IMR-90 (cell line): ENCODE measurements around the gene TTC31. TPM values are rescaled to one million over a fixed set of nuclear protein-coding genes. Genes with fewer than 3 reads are reported as not detected.

Source experiments
- ATAC-seq: fragments of 200-7000 bp; cut with Tn5 transposase; 2 replicates; pipeline ENCODE4 v1.9.1; 2020; ENCODE audit warnings: low read depth, mild to moderate bottlenecking, moderate library complexity
- BruUV-seq: library from RNA; stranded (reverse); fragments of 400-500 nt; replicated peaks from 2 replicates; lab custom pipeline; 2021; lab: Mats Ljungman, UMichigan
- CTCF ChIA-PET: fragments of 300-600 bp; formaldehyde crosslinking; extraction: SDS; loops from one replicate; lab custom pipeline; 2021; ENCODE audit warnings: antibody characterized with exemption; lab: Yijun Ruan, JAX
- POLR2A ChIA-PET: fragments of 300-600 bp; sonication (Branson Sonifier 250); formaldehyde crosslinking; loops from one replicate; lab custom pipeline; 2022; ENCODE audit warnings: antibody characterized with exemption; ENCODE audit not compliant: unreplicated experiment; lab: Charles Lee
- DNase-seq: peaks from one replicate; pipeline ENCODE4 v3.0.0; 2013
- H2AFZ ChIP-seq: replicated peaks from 2 replicates; pipeline ENCODE3; 2013; ENCODE audit warnings: low read length, mild to moderate bottlenecking; ENCODE audit not compliant: poor library complexity
- H2AK5ac ChIP-seq: 2 replicates; pipeline ENCODE4 v1.6.1; 2013; ENCODE audit warnings: low read depth, low read length, inconsistent platforms
- H2AK9ac ChIP-seq: replicated peaks from 2 replicates; pipeline ENCODE3; 2013; ENCODE audit warnings: mild to moderate bottlenecking, low read depth, low read length, moderate library complexity; ENCODE audit not compliant: poor library complexity
- H2BK120ac ChIP-seq: 2 replicates; pipeline ENCODE4 v1.6.1; 2013; ENCODE audit warnings: low read depth, low read length, inconsistent platforms
- H2BK15ac ChIP-seq: 3 replicates; pipeline ENCODE4 v1.6.1; 2013; ENCODE audit warnings: low read depth, low read length, inconsistent platforms
- H2BK20ac ChIP-seq: 2 replicates; pipeline ENCODE4 v1.6.1; 2013; ENCODE audit warnings: low read depth, mild to moderate bottlenecking, inconsistent platforms, low read length, moderate library complexity
- H2BK5ac ChIP-seq: 2 replicates; pipeline ENCODE4 v1.6.1; 2013; ENCODE audit warnings: mild to moderate bottlenecking, low read depth, low read length, inconsistent platforms; ENCODE audit not compliant: poor library complexity, severe bottlenecking
- H3K14ac ChIP-seq: replicated peaks from 2 replicates; pipeline ENCODE4 v1.6.1; 2013; ENCODE audit warnings: low read depth, low read length, inconsistent platforms
- H3K18ac ChIP-seq: 2 replicates; pipeline ENCODE4 v1.6.1; 2013; ENCODE audit warnings: low read depth, low read length, control low read depth
- H3K23ac ChIP-seq: 2 replicates; pipeline ENCODE4 v1.6.1; 2013; ENCODE audit warnings: low read depth, low read length, inconsistent platforms
- H3K27ac ChIP-seq: 2 replicates; pipeline ENCODE4 v1.5.1; 2013; ENCODE audit warnings: mild to moderate bottlenecking, control low read depth, low read length; ENCODE audit not compliant: insufficient read depth
- H3K27me3 ChIP-seq: 2 replicates; pipeline ENCODE4 v1.6.1; 2013; ENCODE audit warnings: low read length; ENCODE audit not compliant: control insufficient read depth, insufficient read depth
- H3K36me3 ChIP-seq: 2 replicates; pipeline ENCODE4 v1.6.1; 2013; ENCODE audit warnings: low read length, mixed read lengths; ENCODE audit not compliant: control insufficient read depth, insufficient read depth
- H3K4ac ChIP-seq: 2 replicates; pipeline ENCODE4 v1.6.1; 2013; ENCODE audit warnings: low read depth, low read length, inconsistent platforms
- H3K4me1 ChIP-seq: 2 replicates; pipeline ENCODE4 v1.6.1; 2013; ENCODE audit warnings: low read length, mixed read lengths; ENCODE audit not compliant: control insufficient read depth, insufficient read depth
- H3K4me2 ChIP-seq: 2 replicates; pipeline ENCODE4 v1.6.1; 2013; ENCODE audit warnings: low read depth, mild to moderate bottlenecking, control low read depth, low read length, moderate library complexity
- H3K4me3 ChIP-seq: 2 replicates; pipeline ENCODE4 v1.5.1; 2013; ENCODE audit warnings: low read depth, mild to moderate bottlenecking, control low read depth, low read length, moderate library complexity; ENCODE audit not compliant: insufficient read depth
- H3K56ac ChIP-seq: 2 replicates; pipeline ENCODE4 v1.6.1; 2013; ENCODE audit warnings: low read length, inconsistent platforms; ENCODE audit not compliant: insufficient read depth; ENCODE audit errors: extremely low read depth
- H3K79me1 ChIP-seq, 2 experiments: 2 replicates each; pipeline ENCODE4 v1.6.1; 2013; ENCODE audit warnings: low read length in 2 of 2, inconsistent platforms in 1 of 2, low read depth in 1 of 2
- H3K9ac ChIP-seq: 2 replicates; pipeline ENCODE4 v1.6.1; 2013; ENCODE audit warnings: low read depth, low read length, control low read depth
- H3K9me1 ChIP-seq: 2 replicates; pipeline ENCODE4 v1.6.1; 2013; ENCODE audit warnings: low read length, inconsistent platforms; ENCODE audit not compliant: insufficient read depth
- H3K9me3 ChIP-seq: 2 replicates; pipeline ENCODE4 v1.6.1; 2013; ENCODE audit warnings: low read length; ENCODE audit not compliant: control insufficient read depth, insufficient read depth
- H4K20me1 ChIP-seq: 2 replicates; pipeline ENCODE4 v1.6.1; 2013; ENCODE audit warnings: low read length, inconsistent platforms; ENCODE audit not compliant: insufficient read depth
- H4K5ac ChIP-seq: 2 replicates; pipeline ENCODE4 v1.6.1; 2013; ENCODE audit warnings: mild to moderate bottlenecking, low read depth, low read length, control low read depth
- H4K8ac ChIP-seq, 2 experiments: 2 replicates each; pipeline ENCODE4 v1.6.1; 2013; ENCODE audit warnings: low read depth in 2 of 2, low read length in 2 of 2, control low read depth in 1 of 2, inconsistent platforms in 1 of 2
- H4K91ac ChIP-seq: 2 replicates; pipeline ENCODE4 v1.6.1; 2013; ENCODE audit warnings: low read depth, low read length, inconsistent platforms; ENCODE audit not compliant: insufficient read depth
- MXI1 ChIP-seq: IDR thresholded peaks from 2 replicates; pipeline ENCODE4 v1.6.1; 2012; ENCODE audit warnings: low read depth, mild to moderate bottlenecking, low read length, moderate library complexity, borderline replicate concordance
- NFE2L2 ChIP-seq: fragments of 150-350 bp; IDR thresholded peaks from 2 replicates; pipeline ENCODE4 v1.6.1; 2016; ENCODE audit warnings: low read depth, mild to moderate bottlenecking, low read length
- WGBS, 2 experiments: methylation state at CpG; one replicate each; pipeline versions ENCODE4 v1.1.5 to v1.1.7; 2013; ENCODE audit warnings: missing lambda C conversion rate in 2 of 2; ENCODE audit not compliant: insufficient read length in 1 of 2; ENCODE audit errors: extremely low coverage in 2 of 2; 5-methylcytosine and 5-hydroxymethylcytosine counted together
- dilution Hi-C: fragments of 300-500 bp; cut with HindIII; formaldehyde crosslinking; loops from one replicate; pipeline ENCODE4 v1.14.3; 2018; ENCODE audit warnings: low sequenced_read_pairs; ENCODE audit not compliant: unreplicated experiment
- in situ Hi-C: fragments of 300-500 bp; cut with MboI; formaldehyde crosslinking; loops from 3 replicates; pipeline ENCODE4 v1.14.3; 2019; ENCODE audit warnings: low sequenced_read_pairs, inconsistent platforms, mixed read lengths
- intact Hi-C: fragments of 100-400 bp; cut with micrococcal nuclease; formaldehyde crosslinking; loops from 2 replicates; pipeline ENCODE4 v1.10.0; 2022
- polyA plus RNA-seq, 3 experiments: library from polyadenylated mRNA; depleted of rRNA; stranded (reverse); fragments of >200 nt; gene quantifications; 2 replicates each; pipeline ENCODE4 v1.2.3, GENCODE V29; 2012; ENCODE audit warnings: low replicate concordance in 1 of 3
- total RNA-seq: library from RNA; depleted of rRNA; stranded (reverse); fragments of >200 nt; gene quantifications from 2 replicates; pipeline ENCODE4 v1.2.3, GENCODE V29; 2012

Gene TTC31
- total and polyA plus RNA-seq, 2 of the 4 experiments (the other 2 are of a cell fraction): 6.3 to 18.8 TPM

DNA sequence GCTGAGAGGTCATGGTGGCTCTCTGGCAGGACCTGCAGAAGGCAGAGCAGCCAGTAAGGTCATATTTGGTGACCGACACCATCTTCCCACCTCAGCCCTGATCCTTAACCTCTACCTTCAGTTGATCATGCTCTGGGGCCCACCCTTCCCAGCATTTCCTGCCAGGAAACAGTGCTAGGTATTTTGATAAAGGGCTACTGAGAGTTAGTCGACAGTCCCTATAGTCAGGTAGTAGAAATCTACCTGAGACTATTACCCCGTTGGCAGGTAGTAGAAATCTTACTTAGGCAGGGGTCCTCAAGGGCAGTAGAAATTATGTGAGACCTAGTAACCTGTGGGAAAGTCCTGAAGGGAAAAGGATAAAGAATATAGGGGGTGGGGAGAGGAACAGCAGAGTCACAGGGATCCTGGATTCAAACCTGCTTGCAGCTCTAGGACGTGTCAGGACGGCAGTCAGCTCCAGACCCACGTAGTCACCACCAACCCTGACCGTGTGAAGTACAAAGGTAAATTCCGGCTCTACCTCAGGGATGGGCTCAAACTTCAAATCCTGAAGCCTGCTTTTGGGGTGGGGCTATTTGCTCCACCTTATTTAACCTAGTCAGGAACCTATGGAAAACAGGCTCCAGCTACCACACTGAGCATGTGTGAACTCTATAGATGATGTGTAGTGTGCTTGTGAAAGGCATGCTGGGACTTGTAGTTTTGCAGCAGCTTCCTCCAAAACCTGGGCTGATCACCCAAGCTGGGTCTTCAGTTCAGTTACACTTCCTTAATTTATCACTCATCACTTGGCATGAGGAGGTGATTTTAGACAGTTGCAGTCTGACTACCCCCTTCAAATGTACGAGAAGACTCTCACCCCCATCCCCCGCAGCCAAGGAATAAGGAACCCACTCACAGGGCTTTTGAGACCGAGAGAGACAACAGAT lies 43.1 kb downstream of the TTC31 start, which contains the start of gene DQX1:
Gene DQX1 (minus strand): TSS at position 515 of the 932 bp plus-strand sequence. CDS start 502 bp downstream, at position 13.
- TF ChIP-seq NFE2L2: no peak
- no peak for TF ChIP-seq MXI1
- Histone ChIP-seq H3K27ac (no peak within 1 kb of the TSS), H3K23ac (no peak within 1 kb of the TSS), H3K18ac (no peak within 1 kb of the TSS), H3K4me2 (no peak within 1 kb of the TSS), H4K5ac (no peak within 1 kb of the TSS), H3K79me1 (peaks cover 22 to 43% of the 10 kb centered on the region in 2 experiments), H2BK120ac (no peak within 1 kb of the TSS), H3K36me3 (peaks cover 27% of the 10 kb centered on the region), H4K20me1 (peaks cover 13% of the 10 kb centered on the region), H4K91ac (no peak within 1 kb of the TSS), H3K9me3 (no peaks in the 10 kb centered on the region), H2AK9ac (peak within 1 kb of the TSS; percentile 71), H3K14ac (no peak within 1 kb of the TSS), H3K9me1 (peaks cover 14% of the 10 kb centered on the region), H3K27me3 (peaks cover 15% of the 10 kb centered on the region), H3K4ac (no peak within 1 kb of the TSS), H2AK5ac (peak within 1 kb of the TSS; percentile 36; the same call in 1 of the 2 replicates), H2BK20ac (no peak within 1 kb of the TSS), H2BK5ac (no peak within 1 kb of the TSS), H2AFZ (no peak within 1 kb of the TSS), H3K9ac (no peak within 1 kb of the TSS), H2BK15ac (no peak within 1 kb of the TSS), H4K8ac (no peak within 1 kb of the TSS), H3K56ac (no peak within 1 kb of the TSS), H3K4me1 (peaks cover 9% of the 10 kb centered on the region), H3K4me3 (no peak within 1 kb of the TSS)
- 96% methylated on average over 3 of the region's 11 CpGs; no CpG with 5 or more reads in 1 of the 2 experiments for WGBS, 2 experiments
- CTCF ChIA-PET: no interaction called here
- POLR2A ChIA-PET: interaction anchor here (0.6 kb wide), 1 partner anchor 523 kb away, joined by 3 read pairs; no protein-coding TSS in a partner anchor
- dilution Hi-C loops (no loop called here), in situ Hi-C loops (no loop called here), intact Hi-C loops (no loop called here)
- DNase-seq: peak; percentile 41
- ATAC-seq: no peak
- BruUV-seq: no TSS peak
